GM18951 (cell line): ENCODE data around the gene ORC6.
A peak's percentile ranks its signal among the peaks of the same experiment; 100 is the strongest.
"Not testable (repeated sequence)": the region's sequence is repeated elsewhere in the genome, so short reads cannot be mapped to it uniquely, and the experiment has no call there.

ENCODE experiments used
- POLR2A ChIP-seq: IDR thresholded peaks from 4 replicates; pipeline ENCODE4 v1.6.1; 2011; ENCODE audit warnings: mild to moderate bottlenecking; ENCODE audit not compliant: insufficient read length, insufficient read depth; ENCODE audit errors: extremely low read depth
- in situ Hi-C: fragments of 300-500 bp; cut with MboI; formaldehyde crosslinking; loops from one replicate; pipeline ENCODE4 v1.12.0; 2022; ENCODE audit warnings: low sequenced_read_pairs, mixed read lengths, inconsistent platforms; ENCODE audit not compliant: unreplicated experiment

Gene ORC6, protein sequence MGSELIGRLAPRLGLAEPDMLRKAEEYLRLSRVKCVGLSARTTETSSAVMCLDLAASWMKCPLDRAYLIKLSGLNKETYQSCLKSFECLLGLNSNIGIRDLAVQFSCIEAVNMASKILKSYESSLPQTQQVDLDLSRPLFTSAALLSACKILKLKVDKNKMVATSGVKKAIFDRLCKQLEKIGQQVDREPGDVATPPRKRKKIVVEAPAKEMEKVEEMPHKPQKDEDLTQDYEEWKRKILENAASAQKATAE

DNA sequence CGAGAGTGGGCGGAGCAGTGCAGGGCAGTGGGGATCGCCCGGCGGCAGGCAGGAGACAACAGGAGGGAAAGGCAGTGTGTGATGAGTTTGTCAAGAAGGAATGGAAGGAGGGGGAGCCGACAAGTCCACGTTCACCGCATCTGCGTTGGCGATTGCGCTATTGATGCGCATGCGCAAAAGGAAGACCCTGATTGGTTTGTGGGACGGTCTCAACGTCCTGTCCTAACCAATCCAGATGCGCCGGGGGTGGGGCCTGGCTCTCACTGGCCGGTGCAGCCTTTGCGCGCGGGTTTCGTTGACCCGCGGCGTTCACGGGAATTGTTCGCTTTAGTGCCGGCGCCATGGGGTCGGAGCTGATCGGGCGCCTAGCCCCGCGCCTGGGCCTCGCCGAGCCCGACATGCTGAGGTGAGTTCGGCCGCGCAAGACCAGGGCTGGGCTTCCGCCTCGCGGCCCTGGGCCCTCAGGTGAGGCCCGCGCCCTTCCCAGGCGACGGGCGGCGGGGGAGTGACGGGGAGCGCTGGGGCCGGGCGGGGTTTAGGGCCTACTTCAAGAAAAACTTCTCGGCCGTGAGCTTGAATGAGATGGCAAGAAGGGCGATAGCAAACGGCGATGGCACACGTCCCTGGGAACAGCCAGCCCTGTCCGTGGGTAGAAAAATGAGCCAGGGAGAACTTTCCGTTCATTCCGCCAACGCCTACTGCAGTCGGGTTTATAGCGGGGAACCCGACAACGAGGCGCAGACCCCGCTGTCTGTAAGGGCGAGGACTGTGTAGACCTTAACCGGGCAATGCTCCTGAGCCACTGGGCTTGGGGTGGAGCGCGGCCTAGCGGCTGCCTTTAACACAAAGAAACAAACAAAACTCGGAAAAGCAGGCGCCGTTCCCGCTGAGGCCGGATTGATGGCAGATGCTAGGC, at the start of gene ORC6:
Gene ORC6, plus strand, starts transcription at position 295 of the 916 bp plus-strand sequence. Its CDS starts 47 bp downstream, at position 342.
- in situ Hi-C loops: no loop called here
- peak; percentile 81 for TF ChIP-seq POLR2A

DNA sequence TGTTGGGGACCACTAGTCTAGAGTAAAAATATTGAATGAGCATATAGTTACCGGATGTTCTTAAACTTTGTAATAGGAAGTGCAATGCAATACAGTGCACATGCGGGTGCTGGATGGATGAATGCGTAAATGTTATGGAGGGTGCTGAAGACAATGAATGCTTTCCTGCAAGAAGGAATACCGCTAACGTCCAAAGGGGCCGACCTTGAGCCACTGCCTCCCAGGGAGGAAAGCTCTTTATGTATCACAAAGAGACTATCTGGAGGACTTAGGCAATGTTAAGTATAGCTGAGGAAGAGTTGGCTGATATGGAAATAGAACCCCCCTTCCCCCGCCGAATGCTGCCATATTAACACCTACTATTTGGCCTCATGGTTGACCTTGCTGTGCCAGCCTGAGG, 40.8 kb upstream of the ORC6 start:
- TF ChIP-seq POLR2A: no peak
- in situ Hi-C loops: no loop called here

- in situ Hi-C loops: no loop called here
- TF ChIP-seq POLR2A: no peak
These were observed 39.7 kb upstream of the ORC6 start for GRCh38 chr16:46649588-46650253.

DNA sequence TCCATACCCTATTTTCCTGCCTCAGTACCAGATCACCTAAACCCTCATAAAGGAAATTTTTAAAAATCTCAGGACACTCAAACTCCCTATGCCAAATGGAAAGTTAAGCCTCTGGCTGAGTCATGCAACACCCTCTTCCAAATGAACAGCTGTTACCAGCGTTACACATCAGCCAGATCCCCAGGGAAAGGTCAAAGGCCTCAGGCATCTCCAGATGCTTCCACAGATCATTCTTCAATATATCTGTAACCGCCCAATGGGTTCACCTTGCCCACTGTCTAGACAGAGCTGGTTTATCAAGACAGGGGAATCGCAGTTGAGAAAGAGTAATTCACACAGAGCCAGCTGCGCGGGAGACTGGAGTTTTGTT, 39.2 kb upstream of the ORC6 start:
- TF ChIP-seq POLR2A: no peak
- in situ Hi-C loops: no loop called here

DNA sequence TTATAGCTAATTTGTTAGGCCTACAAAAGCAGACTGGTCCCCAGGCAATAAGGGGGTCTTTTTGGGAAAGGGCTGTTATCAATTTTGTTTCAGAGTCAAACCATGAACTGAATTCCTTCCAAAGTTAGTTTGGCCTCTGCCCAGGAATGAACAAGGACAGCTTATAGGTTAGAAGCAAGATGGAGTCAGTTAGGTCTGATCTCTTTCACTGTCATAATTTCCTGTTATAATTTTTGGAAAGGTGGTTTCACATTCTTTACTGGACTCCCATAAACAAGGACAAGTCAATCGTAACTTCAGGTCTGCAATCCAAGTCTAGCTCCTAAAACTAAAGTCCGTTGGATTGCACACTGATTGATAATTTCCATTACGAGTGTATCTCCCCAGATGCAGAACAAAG, 38.2 kb upstream of the ORC6 start:
- in situ Hi-C loops: no loop called here
- TF ChIP-seq POLR2A: no peak

DNA sequence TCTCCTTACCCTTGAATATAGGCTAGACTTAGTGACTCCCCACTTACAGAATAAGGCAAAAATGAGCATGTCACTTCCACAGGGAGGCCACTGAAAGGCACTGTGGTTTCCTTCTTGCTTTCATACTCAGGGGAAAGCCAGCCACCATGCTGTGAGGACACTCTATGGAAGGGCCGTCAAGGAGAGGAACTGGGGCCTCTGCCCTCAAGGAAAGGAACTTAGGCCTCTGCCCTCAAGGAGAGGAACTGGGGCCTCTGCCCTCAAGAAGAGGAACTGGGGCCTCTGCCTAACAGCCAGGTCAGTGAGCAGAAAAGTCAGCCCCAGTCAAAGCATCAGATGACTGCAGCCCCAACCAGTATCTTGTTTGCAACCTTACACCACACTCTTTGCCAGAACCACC, 30.5 kb upstream of the ORC6 start:
- no peak for TF ChIP-seq POLR2A
- in situ Hi-C loops: no loop called here

DNA sequence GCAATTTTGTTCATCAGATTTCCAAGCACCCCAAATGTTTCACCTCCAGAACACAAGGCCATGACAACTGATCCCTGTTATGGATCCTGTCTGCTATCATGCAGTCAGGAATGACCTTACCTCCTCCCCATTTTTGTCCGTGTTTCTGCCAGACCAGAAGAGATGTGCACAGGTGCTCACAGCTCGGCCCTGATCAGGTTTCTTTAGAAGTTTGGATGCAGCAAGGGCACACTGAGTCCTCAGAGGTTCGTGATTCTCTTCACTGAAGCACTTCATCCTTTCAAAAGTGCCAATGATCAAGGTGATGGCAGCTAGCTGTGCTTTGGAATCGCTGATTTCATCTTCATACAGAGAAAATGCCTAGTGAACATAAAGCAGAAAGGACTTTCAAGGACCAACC, 27.3 kb upstream of the ORC6 start:
- TF ChIP-seq POLR2A: no peak
- in situ Hi-C loops: no loop called here

DNA sequence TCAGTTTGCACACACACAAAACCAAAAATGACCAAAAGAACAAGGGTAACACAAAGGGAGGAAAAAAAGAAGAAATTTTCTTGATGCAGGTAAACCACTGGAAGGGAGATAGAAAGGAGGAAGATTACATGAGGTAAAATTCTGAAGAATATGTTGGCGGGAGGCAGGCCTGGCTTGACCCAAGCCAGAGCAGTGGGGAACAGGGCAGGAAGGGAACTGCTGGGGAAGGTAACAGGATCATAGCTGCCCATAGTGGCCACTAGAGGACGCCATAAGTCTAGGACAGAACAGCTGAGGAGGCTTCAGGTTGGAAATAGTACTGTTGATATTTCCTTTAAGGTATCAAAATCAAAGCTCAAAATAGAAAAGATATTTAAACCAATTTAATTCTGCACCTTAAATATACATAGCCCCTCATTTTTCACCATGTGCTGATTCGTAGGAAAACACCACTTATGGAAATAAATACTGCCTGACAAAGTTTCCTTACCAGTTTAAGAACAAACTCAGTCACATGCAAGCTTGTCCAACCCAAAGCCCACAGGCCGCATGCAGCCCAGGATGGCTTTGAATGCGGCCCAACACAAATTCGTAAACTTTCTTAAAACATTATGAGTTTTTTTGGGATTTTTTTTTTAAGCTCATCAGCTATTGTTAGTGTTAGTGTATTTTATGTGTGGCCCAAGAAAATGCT, 16.0 kb upstream of the ORC6 start:
- in situ Hi-C loops: loop anchor here (10.0 kb wide), 1 partner anchor 241 kb away; no protein-coding TSS in a partner anchor
- TF ChIP-seq POLR2A: no peak

DNA sequence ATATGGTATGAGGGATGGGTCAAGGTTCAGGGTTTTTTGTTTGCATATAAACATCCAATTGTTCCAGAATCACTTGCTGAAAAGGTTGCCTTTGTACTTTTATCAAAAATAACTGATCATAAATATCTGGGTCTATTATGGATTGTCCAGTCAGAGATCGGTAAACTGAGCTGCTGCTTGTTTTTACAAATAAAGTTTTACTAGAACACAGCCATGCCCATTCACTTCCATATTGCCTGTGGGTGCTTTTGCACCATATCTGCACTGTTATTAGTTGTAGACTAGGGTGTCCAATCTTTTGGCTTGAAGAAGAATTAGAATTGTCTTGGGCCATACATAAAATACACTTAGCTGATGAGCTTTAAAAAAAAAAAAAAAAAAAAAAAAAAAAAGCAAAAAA, 11.5 kb upstream of the ORC6 start:
- in situ Hi-C loops: loop anchor here (10.0 kb wide), 1 partner anchor 237 kb away; no protein-coding TSS in a partner anchor

DNA sequence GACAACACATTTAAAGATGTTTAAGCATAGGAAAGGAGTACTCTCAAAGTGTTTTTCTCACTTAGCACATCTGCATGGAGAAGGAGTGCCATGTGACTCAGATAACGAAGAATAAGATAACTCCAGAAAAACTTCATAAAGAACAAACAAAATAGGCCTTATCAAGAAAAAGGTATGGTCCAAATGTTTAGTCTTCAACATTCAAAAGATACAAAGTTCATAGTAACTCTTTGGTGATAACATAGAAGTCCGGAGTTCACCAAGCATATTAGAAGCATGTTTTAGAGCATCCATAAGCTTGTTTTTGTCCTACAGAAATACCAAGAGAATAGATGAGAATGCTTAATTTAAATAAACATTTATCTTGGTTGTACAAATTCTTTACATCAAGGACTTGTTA, 7.6 kb upstream of the ORC6 start:
- in situ Hi-C loops: not testable (repeated sequence)

DNA sequence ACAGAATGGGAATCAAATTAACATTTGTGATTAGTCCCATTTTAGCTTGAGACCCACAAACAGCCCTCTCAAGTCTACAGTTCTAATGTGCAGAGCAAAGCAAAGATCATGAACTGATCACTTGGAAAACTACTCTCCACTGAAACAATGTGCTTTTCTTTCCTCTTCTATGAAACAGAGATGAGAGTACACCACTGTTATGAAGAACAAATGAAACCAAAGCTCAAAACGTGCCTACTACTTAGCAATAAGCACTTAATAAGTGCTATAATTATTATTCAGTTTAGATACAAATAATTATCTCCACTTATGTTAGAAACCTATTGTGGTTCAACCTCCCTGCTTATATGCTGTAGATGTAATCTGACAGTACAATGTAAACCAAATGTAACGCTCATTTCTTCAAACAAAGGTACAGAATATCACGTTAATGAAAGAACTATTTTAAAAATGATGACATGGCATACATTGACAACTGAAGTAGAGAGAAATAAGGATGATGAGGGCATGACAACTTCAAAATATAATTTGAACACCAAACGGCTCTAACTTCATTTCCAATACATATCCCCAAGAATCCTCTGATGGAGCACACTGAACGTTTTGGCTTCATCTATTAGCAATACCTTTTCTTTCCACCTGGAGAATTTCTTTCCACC, 2.5 kb upstream of the ORC6 start:
- in situ Hi-C loops: no loop called here
- TF ChIP-seq POLR2A: no peak

DNA sequence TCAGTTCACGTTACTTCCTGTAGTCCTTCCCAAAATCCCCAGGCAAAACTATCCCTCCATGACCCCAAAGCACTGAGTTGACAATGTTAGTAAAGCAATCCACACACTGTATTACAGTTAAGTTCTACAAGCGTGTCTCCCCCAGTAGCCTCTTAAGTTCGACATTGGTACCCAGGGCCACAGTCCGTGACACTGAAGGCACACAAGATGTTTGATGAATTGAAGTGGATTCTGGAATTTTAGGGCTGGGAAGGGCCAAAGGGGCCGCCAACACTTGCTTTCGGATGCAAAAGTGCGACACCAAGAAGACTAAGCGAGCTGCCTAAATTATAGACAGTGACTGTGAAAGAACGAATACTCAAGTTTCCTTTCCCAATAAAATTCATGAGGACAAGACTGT, 2.0 kb upstream of the ORC6 start:
- in situ Hi-C loops: no loop called here
- TF ChIP-seq POLR2A: no peak
